ENCODE results near the gene SYNJ2.

DNA sequence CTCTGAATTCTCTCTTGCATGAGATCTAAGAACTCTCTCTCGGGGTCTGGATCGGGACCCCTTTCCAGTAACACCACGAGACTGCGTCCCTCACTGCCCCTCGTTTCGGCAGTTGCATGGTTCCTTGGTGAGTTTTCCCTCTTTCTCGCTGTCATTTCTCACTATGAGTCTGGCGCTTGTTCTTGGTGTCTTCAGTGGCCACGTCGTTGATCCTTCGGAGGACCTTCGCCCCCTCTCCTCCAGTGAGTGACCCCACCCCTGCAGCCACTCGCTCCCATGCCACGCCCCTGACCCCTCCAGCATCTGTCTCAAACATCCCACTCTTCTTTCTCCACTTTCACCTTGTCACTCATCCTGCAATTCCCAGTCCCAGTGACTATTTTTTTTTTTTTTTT is 23.0 kb downstream of the SYNJ2 start:
- no peak for TF ChIP-seq POLR2AphosphoS5 (IDR thresholded peaks at IDR 0.05)
- TF ChIP-seq REST (IDR thresholded peaks at IDR 0.05; ENCODE audit: borderline replicate concordance): no peak
- TF ChIP-seq EZH2 (IDR thresholded peaks at IDR 0.05; ENCODE audit: borderline replicate concordance, insufficient read depth, low read length, poor library complexity, severe bottlenecking): no peak
- TF ChIP-seq CTCF (IDR thresholded peaks at IDR 0.05; ENCODE audit: poor library complexity, severe bottlenecking): no peak
- TF ChIP-seq MXI1 (conservative IDR thresholded peaks at IDR 0.05; ENCODE audit: poor library complexity, severe bottlenecking): no peak
- no peak for TF ChIP-seq RAD21 (conservative IDR thresholded peaks at IDR 0.05)
- no peak for TF ChIP-seq TAF1 (IDR thresholded peaks at IDR 0.05; ENCODE audit: low read depth)
- no peak for TF ChIP-seq EP300 (conservative IDR thresholded peaks at IDR 0.05; ENCODE audit: poor library complexity, severe bottlenecking)

All from neural cell (in vitro differentiated cells).